GM23338 (cell line): ENCODE data around the gene TRIM28. TPM values are rescaled to one million over a fixed set of nuclear protein-coding genes. Genes with fewer than 3 reads are reported as not detected.
A peak's percentile ranks its signal among the peaks of the same experiment; 100 is the strongest.

Experiments used
- ATAC-seq: fragments of 200-7000 bp; cut with Tn5 transposase; 3 replicates; pipeline ENCODE4 v1.9.1; 2020
- DNase-seq: peaks from one replicate; pipeline ENCODE4 v3.0.0-alpha.2; 2015; ENCODE audit warnings: low spot score
- H2AFZ ChIP-seq: fragments of 200-600 bp; sonication (generic); 2 replicates; pipeline ENCODE4 v1.8.0; 2016; ENCODE audit warnings: antibody characterized with exemption, mild to moderate bottlenecking, moderate library complexity
- H3F3A ChIP-seq: fragments of 200-600 bp; sonication (generic); replicated peaks from 2 replicates; pipeline ENCODE4 v1.8.0; 2017; ENCODE audit warnings: antibody characterized with exemption, mixed run types, low read depth
- H3K27ac ChIP-seq: fragments of 200-600 bp; sonication (generic); 2 replicates; pipeline ENCODE4 v1.6.1; 2016; ENCODE audit warnings: low read depth
- H3K27me3 ChIP-seq: fragments of 200-600 bp; sonication (generic); 2 replicates; pipeline ENCODE4 v1.8.0; 2016; ENCODE audit warnings: mild to moderate bottlenecking, mixed run types, moderate library complexity; ENCODE audit not compliant: insufficient read depth
- H3K36me3 ChIP-seq: fragments of 200-600 bp; sonication (generic); 2 replicates; pipeline ENCODE4 v1.8.0; 2016; ENCODE audit warnings: mild to moderate bottlenecking; ENCODE audit not compliant: insufficient read depth
- H3K4me1 ChIP-seq: fragments of 200-600 bp; sonication (generic); 2 replicates; pipeline ENCODE4 v1.8.0; 2016; ENCODE audit warnings: mild to moderate bottlenecking, moderate library complexity; ENCODE audit not compliant: insufficient read depth
- H3K4me2 ChIP-seq: fragments of 200-600 bp; sonication (generic); 2 replicates; pipeline ENCODE4 v1.7.1; 2017; ENCODE audit warnings: mixed run types
- H3K4me3 ChIP-seq: fragments of 200-600 bp; sonication (generic); 2 replicates; pipeline ENCODE4 v1.6.1; 2016; ENCODE audit warnings: mixed run types
- H3K79me2 ChIP-seq: fragments of 200-600 bp; sonication (generic); replicated peaks from 2 replicates; pipeline ENCODE4 v1.8.0; 2017; ENCODE audit warnings: mild to moderate bottlenecking; ENCODE audit not compliant: insufficient read depth
- H3K9me2 ChIP-seq: fragments of 200-600 bp; sonication (generic); 2 replicates; pipeline ENCODE4 v1.8.0; 2017; ENCODE audit not compliant: insufficient read depth
- H4K20me1 ChIP-seq: fragments of 200-600 bp; sonication (generic); replicated peaks from 2 replicates; pipeline ENCODE4 v1.8.0; 2017; ENCODE audit warnings: mild to moderate bottlenecking; ENCODE audit not compliant: insufficient read depth
- H3K27ac Mint-ChIP-seq: 2 replicates; pipeline ENCODE4 v1.8.0; 2020; ENCODE audit warnings: inconsistent platforms, mild to moderate bottlenecking, moderate library complexity, mixed read lengths
- H3K27me3 Mint-ChIP-seq: 3 replicates; pipeline ENCODE4 v1.8.0; 2022; ENCODE audit warnings: low read depth, mild to moderate bottlenecking, moderate library complexity, mixed read lengths, inconsistent platforms; ENCODE audit not compliant: insufficient read depth, poor library complexity
- H3K36me3 Mint-ChIP-seq: 3 replicates; pipeline ENCODE4 v1.8.0; 2021; ENCODE audit warnings: low read depth, mild to moderate bottlenecking, inconsistent platforms, moderate library complexity, mixed read lengths
- H3K4me1 Mint-ChIP-seq: 3 replicates; pipeline ENCODE4 v1.8.0; 2020; ENCODE audit warnings: mild to moderate bottlenecking, inconsistent platforms, mixed read lengths
- H3K4me3 Mint-ChIP-seq: 3 replicates; pipeline ENCODE4 v1.8.0; 2021; ENCODE audit warnings: moderate library complexity, mild to moderate bottlenecking, inconsistent platforms, mixed read lengths
- H3K9me3 Mint-ChIP-seq: 3 replicates; pipeline ENCODE4 v1.8.0; 2020; ENCODE audit warnings: moderate library complexity, mild to moderate bottlenecking, inconsistent platforms, mixed read lengths
- CREB1 ChIP-seq: fragments of 250-450 bp; sonication (Bioruptor Pico); IDR thresholded peaks from 2 replicates; pipeline ENCODE4 v1.5.0; 2020; ENCODE audit warnings: low read depth, mild to moderate bottlenecking, moderate library complexity
- EZH2 ChIP-seq: fragments of 200-600 bp; sonication (generic); IDR thresholded peaks from one replicate; pipeline ENCODE4 v1.8.0; 2017; ENCODE audit warnings: antibody characterized with exemption, mild to moderate bottlenecking, low read depth; ENCODE audit not compliant: unreplicated experiment
- EZH2phosphoT487 ChIP-seq: fragments of 200-600 bp; sonication (generic); IDR thresholded peaks from one replicate; pipeline ENCODE4 v1.8.1; 2018; ENCODE audit warnings: antibody characterized with exemption; ENCODE audit not compliant: unreplicated experiment
- JUNB ChIP-seq: IDR thresholded peaks from one replicate; pipeline ENCODE4 v1.6.1; 2016; ENCODE audit warnings: antibody characterized with exemption; ENCODE audit not compliant: unreplicated experiment
- NANOG ChIP-seq: IDR thresholded peaks from 2 replicates; pipeline ENCODE4 v1.6.1; 2016; ENCODE audit warnings: antibody characterized with exemption, borderline replicate concordance
- POLR2AphosphoS5 ChIP-seq: IDR thresholded peaks from 2 replicates; pipeline ENCODE4 v1.6.1; 2016; ENCODE audit warnings: antibody characterized with exemption, low read depth
- STAT1 ChIP-seq: IDR thresholded peaks from one replicate; pipeline ENCODE4 v1.6.1; 2016; ENCODE audit warnings: antibody characterized with exemption; ENCODE audit not compliant: unreplicated experiment
- ZNF114 ChIP-seq: fragments of 250-450 bp; sonication (Bioruptor Pico); IDR thresholded peaks from 2 replicates; pipeline ENCODE4 v1.5.0; 2020; ENCODE audit warnings: mild to moderate bottlenecking, moderate library complexity
- ZNF331 ChIP-seq: fragments of 250-450 bp; sonication (Bioruptor Pico); IDR thresholded peaks from 2 replicates; pipeline ENCODE4 v1.5.0; 2020; ENCODE audit warnings: low read depth, mild to moderate bottlenecking, moderate library complexity
- polyA plus RNA-seq: library from polyadenylated mRNA; unstranded; fragments of >200 nt; fragmentation: Nextera tagmentation; extraction: Ambion mirVana; gene quantifications from 2 replicates; pipeline ENCODE4 v1.2.1, GENCODE V29; 2016
- total RNA-seq: library from RNA; depleted of rRNA; stranded (reverse); fragments of >200 nt; shearing (Covaris generic); gene quantifications from 2 replicates; pipeline ENCODE4 v1.2.3, GENCODE V29; 2014
- TF ChIP-seq, protein P1 (sequence below): IDR thresholded peaks from 2 replicates; pipeline ENCODE4 v1.6.1; 2016; ENCODE audit warnings: antibody characterized with exemption
- TF ChIP-seq, protein P2 (sequence below): IDR thresholded peaks from one replicate; pipeline ENCODE4 v1.6.1; 2018; ENCODE audit warnings: antibody characterized with exemption; ENCODE audit not compliant: unreplicated experiment
- TF ChIP-seq, protein P3 (sequence below), 2 experiments: fragments of 200-600 bp in 1 of 2; sonication (generic) in 1 of 2; conservative IDR thresholded peaks; 2 replicates each; pipeline versions ENCODE4 v1.5.1 to v1.6.1; 2016 to 2017; ENCODE audit warnings: antibody characterized with exemption in 2 of 2, low read depth in 2 of 2, mild to moderate bottlenecking in 2 of 2, moderate library complexity in 1 of 2

Gene TRIM28
- total and polyA plus RNA-seq, 2 experiments from 2014 or later: 920 to 1,430 TPM

DNA sequence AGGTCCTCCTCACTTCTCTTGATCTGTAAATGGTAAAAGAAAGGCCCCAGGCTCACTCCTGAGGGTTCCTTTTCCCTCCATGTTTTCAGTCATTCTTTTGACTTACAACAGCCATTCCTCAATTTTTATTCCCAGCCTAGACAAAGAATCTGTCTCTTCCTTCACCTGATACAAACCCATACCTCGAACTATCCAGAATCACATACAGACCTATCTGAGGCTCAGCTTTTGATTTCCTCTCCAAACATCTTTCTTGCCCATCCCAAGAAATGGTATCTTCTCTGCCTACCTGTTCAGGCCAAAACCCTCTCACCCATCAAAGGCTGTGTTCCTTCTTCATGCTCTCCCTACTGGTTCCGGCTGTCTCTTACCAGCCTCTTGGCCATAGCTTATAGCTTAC, 8.8 kb downstream of the TRIM28 start:
- H3K4me1 ChIP-seq: peaks cover 16% of the 10 kb centered on the region
- no peak overlapping the region for H3K4me3 ChIP-seq
- no peak for ATAC-seq
- H3K79me2 ChIP-seq: peaks cover 22% of the 10 kb centered on the region
- no peak overlapping the region for H2AFZ ChIP-seq
- no peaks in the 10 kb centered on the region for H3K9me2 ChIP-seq
- H3K27ac Mint-ChIP-seq: no peak overlapping the region
- peaks cover 8% of the 10 kb centered on the region; the same call in 2 of the 3 replicates for H3K9me3 Mint-ChIP-seq
- H3F3A ChIP-seq: peaks cover 84% of the 10 kb centered on the region
- H3K4me3 Mint-ChIP-seq: peak overlapping the region; percentile 17; the same call in 1 of the 3 replicates
- DNase-seq: no peak
- H3K4me1 Mint-ChIP-seq: peaks cover 40% of the 10 kb centered on the region
- H3K27me3 Mint-ChIP-seq: peaks cover 35% of the 10 kb centered on the region
- H3K36me3 ChIP-seq: peaks cover 41% of the 10 kb centered on the region
- TF ChIP-seq STAT1 (no peak), POLR2AphosphoS5 (no peak)
- TF ChIP-seq, protein P1, sequence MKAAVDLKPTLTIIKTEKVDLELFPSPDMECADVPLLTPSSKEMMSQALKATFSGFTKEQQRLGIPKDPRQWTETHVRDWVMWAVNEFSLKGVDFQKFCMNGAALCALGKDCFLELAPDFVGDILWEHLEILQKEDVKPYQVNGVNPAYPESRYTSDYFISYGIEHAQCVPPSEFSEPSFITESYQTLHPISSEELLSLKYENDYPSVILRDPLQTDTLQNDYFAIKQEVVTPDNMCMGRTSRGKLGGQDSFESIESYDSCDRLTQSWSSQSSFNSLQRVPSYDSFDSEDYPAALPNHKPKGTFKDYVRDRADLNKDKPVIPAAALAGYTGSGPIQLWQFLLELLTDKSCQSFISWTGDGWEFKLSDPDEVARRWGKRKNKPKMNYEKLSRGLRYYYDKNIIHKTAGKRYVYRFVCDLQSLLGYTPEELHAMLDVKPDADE: no peak
- TF ChIP-seq, protein P2, sequence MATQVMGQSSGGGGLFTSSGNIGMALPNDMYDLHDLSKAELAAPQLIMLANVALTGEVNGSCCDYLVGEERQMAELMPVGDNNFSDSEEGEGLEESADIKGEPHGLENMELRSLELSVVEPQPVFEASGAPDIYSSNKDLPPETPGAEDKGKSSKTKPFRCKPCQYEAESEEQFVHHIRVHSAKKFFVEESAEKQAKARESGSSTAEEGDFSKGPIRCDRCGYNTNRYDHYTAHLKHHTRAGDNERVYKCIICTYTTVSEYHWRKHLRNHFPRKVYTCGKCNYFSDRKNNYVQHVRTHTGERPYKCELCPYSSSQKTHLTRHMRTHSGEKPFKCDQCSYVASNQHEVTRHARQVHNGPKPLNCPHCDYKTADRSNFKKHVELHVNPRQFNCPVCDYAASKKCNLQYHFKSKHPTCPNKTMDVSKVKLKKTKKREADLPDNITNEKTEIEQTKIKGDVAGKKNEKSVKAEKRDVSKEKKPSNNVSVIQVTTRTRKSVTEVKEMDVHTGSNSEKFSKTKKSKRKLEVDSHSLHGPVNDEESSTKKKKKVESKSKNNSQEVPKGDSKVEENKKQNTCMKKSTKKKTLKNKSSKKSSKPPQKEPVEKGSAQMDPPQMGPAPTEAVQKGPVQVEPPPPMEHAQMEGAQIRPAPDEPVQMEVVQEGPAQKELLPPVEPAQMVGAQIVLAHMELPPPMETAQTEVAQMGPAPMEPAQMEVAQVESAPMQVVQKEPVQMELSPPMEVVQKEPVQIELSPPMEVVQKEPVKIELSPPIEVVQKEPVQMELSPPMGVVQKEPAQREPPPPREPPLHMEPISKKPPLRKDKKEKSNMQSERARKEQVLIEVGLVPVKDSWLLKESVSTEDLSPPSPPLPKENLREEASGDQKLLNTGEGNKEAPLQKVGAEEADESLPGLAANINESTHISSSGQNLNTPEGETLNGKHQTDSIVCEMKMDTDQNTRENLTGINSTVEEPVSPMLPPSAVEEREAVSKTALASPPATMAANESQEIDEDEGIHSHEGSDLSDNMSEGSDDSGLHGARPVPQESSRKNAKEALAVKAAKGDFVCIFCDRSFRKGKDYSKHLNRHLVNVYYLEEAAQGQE: no peak
- H3K36me3 Mint-ChIP-seq: peaks cover 90% of the 10 kb centered on the region
- H3K27me3 ChIP-seq: no peaks in the 10 kb centered on the region
- H3K27ac ChIP-seq: peak overlapping the region; percentile 96; the same call in 1 of the 2 replicates
- no peak overlapping the region for H3K4me2 ChIP-seq
- H4K20me1 ChIP-seq: peaks cover 18% of the 10 kb centered on the region

DNA sequence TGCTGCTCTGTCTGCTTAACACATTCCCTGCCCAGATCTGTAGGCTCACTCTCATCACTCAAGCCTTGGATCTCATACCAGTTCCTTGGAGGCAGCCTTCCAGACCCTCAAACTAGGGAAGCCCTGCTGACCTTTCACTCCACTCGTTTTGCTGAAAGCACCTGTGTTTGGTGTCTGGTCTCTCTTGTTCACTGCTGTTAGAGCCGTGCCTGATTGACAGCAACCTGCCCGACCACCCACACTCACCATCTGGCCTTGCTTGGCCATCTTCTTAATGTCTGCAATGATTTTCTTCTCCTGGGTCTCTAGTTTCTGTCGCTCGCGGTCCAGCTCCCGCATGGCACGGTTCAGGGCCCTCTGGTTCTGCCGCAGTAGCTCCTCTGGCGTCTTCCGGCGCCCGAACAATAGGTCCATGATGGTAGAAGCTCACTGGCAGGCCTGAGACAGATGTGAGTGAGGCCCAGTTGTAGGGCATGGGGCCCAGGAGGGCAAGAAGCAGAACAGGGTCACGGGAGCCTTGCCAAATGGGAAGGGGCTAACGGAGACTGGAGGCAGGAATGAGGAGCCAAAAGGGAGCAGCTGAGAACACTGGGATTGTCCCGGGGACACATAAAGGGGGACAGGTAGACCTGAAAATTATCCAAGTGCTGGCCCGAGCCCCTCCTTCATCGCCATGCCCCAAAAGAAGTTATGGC, 10.1 kb downstream of the TRIM28 start:
- H3K27ac ChIP-seq: peak overlapping the region; percentile 96
- no peaks in the 10 kb centered on the region for H3K27me3 ChIP-seq
- peaks cover 30% of the 10 kb centered on the region for H3K36me3 ChIP-seq
- Mint-ChIP-seq H3K4me3 (peak overlapping the region; percentile 95), H3K4me1 (peaks cover 39% of the 10 kb centered on the region), H3K9me3 (peaks cover 8% of the 10 kb centered on the region; the same call in 2 of the 3 replicates), H3K27me3 (peaks cover 39% of the 10 kb centered on the region), H3K27ac (peak overlapping the region; percentile 98), H3K36me3 (peaks cover 81% of the 10 kb centered on the region)
- peaks cover 73% of the 10 kb centered on the region for H3F3A ChIP-seq
- ATAC-seq (no peak; the same call in 2 of the 3 replicates), DNase-seq (no peak)
- H3K4me2 ChIP-seq: peak overlapping the region; percentile 98
- peaks cover 8% of the 10 kb centered on the region for H4K20me1 ChIP-seq
- H2AFZ ChIP-seq: no peak overlapping the region
- H3K4me3 ChIP-seq: peak overlapping the region; percentile 93
- no peaks in the 10 kb centered on the region for H3K9me2 ChIP-seq
- peaks cover 20% of the 10 kb centered on the region for H3K79me2 ChIP-seq
- H3K4me1 ChIP-seq: peaks cover 16% of the 10 kb centered on the region
- TF ChIP-seq JUNB (no peak), CREB1 (CRISPR knock-in tag) (no peak), STAT1 (no peak), EZH2 (no peak), ZNF331 (CRISPR knock-in tag) (no peak), EZH2phosphoT487 (no peak), NANOG (no peak), POLR2AphosphoS5 (no peak), ZNF114 (CRISPR knock-in tag) (no peak)
- TF ChIP-seq, protein P2: no peak
- TF ChIP-seq, protein P3, sequence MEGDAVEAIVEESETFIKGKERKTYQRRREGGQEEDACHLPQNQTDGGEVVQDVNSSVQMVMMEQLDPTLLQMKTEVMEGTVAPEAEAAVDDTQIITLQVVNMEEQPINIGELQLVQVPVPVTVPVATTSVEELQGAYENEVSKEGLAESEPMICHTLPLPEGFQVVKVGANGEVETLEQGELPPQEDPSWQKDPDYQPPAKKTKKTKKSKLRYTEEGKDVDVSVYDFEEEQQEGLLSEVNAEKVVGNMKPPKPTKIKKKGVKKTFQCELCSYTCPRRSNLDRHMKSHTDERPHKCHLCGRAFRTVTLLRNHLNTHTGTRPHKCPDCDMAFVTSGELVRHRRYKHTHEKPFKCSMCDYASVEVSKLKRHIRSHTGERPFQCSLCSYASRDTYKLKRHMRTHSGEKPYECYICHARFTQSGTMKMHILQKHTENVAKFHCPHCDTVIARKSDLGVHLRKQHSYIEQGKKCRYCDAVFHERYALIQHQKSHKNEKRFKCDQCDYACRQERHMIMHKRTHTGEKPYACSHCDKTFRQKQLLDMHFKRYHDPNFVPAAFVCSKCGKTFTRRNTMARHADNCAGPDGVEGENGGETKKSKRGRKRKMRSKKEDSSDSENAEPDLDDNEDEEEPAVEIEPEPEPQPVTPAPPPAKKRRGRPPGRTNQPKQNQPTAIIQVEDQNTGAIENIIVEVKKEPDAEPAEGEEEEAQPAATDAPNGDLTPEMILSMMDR (conservative IDR thresholded peaks at IDR 0.05; ENCODE audit: low read depth in 2 of 2): no peak
- TF ChIP-seq, protein P1: no peak
